GM18505 (cell line): ENCODE measurements around the gene MTHFR.
"Not testable (repeated sequence)": the region's sequence is repeated elsewhere in the genome, so short reads cannot be mapped to it uniquely, and the experiment has no call there.

Experiments used
- ATAC-seq: cut with Tn5 transposase; IDR thresholded peaks from one replicate; pipeline ENCODE4 v1.9.1; 2021; ENCODE audit not compliant: unreplicated experiment
- POLR2A ChIP-seq: IDR thresholded peaks from 4 replicates; pipeline ENCODE4 v1.6.1; 2011; ENCODE audit warnings: borderline replicate concordance; ENCODE audit not compliant: insufficient read depth, insufficient read length; ENCODE audit errors: extremely low read depth

The MTHFR gene

DNA sequence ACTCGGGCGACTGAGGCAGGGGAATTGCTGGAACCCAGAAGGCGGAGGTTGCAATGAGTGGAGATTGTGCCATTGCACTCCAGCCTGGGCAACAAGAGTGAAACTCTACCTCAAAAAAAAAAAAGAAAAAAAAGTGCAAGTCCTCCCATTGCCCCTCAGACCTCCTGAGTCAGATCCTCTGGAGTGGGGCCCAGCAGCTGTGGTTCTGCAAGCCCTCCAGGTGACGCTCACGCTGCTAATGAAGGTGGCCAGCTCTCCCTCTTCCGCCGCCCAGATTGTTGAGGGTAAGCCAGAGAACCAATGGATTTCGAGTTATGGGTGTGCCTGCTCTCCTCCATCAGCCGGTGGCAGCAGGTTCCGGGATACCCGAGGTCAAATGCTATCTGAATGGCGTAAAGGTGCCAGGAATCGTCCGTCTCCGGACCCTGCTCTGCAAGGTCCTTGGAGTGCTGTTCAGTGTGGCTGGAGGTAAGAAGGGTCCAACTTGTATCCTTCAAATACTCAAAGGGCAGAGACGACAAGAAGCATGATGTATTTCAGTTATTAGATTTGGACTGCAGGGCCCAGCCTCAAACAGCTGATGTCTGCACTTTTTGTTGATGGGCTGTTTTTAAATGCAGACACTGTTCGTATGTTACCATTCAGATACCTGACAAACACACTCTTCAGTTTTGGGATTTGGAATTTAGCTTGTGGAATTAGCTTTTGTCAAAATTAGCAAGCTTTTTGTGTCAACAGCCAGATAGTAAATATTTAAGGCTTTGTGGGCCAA is 17.8 kb upstream of the MTHFR start:
- ATAC-seq: no peak
- TF ChIP-seq POLR2A: no peak

DNA sequence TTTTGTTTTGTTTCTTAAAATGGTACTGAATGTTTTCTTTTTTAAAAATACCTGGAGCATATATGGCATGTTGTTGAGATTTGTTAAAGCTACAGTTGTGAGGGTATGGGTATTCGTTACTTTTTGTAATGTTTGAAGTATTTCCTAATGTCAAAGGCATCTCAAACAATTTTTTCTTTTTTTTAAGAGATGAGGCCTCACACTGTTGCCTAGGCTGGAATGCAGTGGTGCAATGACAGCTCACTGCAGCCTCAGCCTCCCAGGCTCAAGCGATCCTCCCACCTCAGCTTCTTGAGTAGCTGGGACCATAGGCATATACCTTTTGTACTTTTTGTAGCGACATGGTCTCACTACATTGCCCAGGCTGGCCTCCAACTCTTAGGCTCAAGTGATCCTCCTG is 16.3 kb upstream of the MTHFR start:
- no peak for TF ChIP-seq POLR2A
- ATAC-seq: no peak

DNA sequence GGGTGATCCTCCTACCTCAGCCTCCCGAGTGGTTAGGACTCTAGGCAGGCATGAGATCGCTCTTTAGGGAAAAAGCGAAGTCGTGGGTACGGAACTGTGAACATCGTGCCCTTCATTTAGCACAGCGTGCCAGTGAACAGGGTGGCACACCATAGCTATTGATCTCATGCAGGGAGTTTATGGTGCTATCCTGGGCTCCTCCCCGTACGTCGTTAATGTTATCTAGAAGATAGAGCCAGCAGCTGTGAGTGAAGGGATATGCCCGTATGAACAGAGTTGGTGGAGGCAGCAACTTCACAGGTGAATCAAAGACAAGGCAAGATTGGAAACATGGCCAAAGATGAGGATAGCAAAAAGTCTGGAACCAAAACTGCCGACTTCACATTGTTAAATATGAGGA is 11.4 kb upstream of the MTHFR start:
- ATAC-seq: no peak
- no peak for TF ChIP-seq POLR2A

DNA sequence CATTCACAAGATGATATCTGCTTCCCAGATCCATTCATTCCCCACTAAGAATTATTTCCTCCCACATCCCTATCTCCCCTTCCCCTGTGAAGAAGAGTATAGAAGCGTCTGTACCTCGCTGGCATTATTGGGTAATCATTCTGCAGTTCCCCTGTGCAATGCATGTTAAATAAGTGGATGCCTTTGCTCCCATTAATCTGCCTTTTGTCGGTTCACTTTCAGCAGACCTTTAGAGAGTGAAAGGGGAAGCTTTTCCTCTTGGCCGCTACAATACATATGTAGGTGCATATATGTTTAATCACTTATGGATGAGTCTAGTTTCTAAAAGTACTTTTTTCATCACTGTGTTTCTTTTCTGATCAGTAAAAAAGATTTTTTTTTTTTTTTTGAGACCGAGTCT is 7.3 kb upstream of the MTHFR start:
- no peak for TF ChIP-seq POLR2A
- no peak for ATAC-seq

DNA sequence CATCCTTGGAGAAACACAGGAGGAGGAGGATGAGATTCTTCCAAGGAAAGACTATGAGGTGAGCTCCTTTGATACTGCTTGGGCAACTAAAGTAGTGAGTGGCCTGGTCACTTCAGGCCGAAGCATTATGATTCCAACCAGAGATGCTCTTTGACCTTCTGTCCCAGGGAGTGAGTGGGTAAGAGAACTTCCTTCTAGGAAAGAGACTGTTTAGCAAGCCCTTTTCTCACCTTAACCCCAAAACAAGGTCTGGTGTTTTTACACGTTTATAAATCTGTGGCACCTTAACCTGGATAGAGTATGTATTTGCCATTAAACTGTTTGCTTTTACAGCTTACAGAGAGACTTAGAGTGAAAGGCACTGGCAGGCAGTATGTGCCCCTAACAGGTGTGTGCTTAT is 1.4 kb upstream of the MTHFR start:
- no peak for TF ChIP-seq POLR2A
- ATAC-seq: no peak

DNA sequence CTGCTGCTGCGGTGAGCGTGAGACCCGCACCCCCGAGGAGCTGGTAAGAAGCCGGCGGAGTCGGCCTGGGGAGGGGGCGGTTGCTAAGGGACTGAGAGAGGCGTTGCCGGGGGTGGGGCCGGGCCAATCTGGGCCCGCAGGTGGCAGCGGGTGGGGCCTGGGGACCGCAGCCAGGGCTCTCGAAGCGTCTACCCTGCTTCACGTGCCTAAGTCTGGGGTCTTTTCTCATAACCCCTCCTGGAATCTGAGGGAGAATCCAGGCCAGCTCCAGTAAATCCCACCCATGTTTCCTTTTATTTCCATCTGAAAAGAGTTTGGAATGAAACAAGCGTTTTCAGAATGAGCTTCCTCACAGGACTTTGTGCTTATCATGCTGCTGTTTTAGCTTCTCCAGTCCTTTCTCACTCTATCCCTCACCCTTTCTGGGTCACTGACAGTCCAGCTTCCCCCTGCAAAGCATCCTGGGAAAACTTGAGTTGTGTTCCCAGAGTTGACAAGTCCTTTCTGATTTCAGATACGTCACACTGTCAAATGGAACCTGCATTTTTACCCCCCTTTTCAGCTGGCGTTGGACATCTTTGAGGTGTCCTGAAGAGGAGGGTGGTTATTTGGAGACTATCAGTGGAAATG is 658 bp upstream of the MTHFR start:
- TF ChIP-seq POLR2A: no peak
- peak; percentile 41 for ATAC-seq

DNA sequence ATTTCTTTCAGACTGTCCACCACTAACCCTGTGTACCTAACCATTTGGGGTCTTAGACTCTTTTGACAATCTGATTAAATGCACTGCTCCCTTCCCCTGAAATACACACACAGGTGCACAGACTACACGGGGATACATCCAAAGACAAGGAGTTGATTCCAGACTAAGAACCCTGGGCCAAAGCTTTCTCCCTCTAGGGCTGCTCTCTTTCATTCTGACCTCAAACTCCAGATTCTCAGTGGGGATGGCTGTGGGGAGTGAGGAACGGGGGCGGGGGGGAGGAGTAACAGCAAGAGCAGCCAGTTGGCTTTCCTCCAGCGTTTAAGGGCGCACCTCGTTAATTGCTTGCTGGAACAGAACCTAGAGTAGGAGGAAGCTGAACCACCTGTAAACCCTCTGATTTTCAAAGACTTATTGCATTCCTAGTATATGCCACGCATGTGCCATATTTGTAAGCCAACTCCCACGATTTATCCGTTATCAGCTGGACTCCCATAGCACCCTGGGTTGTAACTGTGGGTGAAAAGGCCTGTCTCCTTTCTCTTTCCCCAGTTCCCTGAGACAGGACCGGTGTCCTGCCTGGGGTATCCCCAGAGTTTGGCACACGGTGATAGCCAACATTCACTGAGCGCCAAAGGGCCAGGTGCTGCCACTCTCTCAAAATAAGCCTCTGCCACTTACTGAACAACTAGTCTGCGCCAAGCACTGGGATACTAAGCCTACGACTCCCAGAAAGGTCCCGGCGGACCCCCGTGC is 920 bp downstream of the MTHFR start:
- TF ChIP-seq POLR2A: no peak
- ATAC-seq: no peak

DNA sequence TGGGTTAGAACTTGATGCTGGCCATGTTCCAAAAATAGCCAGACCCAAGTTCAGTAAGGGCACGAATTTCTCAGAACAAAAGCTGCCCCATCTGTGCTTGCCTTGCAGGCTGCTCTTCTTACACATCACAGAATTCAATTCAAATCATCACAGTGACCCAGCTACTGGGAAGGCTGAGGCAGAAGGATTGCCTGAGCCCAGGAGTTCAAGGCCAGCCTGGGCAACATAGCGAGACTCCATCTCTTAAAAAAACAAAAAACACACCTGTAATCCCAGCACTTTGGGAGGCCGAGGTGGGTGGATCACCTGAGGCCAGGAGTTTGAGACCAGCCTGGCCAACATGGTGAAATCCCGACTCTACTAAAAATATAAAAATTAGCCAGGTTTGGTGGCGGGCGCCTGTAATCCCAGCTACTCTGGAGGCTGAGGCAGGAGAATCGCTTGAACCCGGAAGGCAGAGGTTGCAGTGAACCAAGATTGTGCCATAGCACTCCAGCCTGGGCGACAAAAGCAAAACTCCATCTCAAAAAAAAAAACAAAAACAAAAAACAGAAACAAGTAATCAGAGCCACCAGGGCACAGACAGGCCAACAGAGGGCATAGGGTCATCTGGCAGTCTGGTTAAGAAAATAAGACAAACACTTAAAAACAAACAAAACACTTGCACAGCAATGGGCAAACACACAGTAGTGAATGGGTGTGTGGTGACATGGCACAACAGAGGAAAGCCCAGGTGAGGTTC is 1.7 kb downstream of the MTHFR start:
- not testable (repeated sequence) for ATAC-seq

DNA sequence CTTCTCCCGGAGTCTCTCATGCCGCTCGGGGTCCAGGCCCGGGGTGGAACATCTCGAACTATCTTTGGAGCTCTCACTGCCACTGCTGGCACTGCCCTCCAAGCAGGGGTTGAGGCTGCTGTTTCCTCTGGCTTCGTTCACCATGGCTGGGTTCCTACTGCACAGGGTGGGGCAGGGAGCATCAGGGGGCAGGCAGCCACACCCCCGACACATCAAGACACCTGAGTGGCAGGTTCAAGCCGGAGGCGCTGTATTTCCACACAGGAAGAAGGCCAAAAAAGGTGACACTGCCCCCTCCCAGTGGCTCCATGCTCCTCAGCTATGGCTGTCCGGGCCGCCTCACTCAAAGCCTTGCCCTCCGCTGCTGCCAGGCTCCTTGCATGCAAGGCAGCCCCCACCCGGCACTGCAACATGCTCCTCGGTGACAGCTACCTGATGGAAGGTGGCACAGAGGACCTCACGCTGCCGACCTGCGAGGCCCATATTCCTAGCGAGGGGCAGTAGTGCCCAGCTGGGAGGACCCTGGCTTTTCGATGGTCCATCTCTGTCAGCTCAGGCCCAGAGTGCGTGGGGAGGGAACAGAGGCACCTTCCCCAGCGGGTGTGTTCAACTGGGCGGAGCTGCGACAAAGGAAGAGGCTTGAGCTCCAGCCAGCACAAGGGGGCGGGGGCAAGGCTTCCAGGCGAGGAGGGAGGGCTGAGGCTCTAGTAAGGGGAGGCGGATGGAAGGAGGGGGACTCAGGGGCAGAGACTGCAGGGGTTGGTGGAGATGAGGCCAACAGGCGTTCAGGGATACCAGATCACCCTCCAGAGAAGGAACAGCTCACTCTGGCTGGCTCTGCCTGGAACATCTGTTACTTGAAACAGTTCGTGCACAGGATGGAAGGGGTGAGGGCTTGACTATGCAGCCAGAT is 2.5 kb downstream of the MTHFR start:
- ATAC-seq: no peak
- peak; percentile 44 for TF ChIP-seq POLR2A

DNA sequence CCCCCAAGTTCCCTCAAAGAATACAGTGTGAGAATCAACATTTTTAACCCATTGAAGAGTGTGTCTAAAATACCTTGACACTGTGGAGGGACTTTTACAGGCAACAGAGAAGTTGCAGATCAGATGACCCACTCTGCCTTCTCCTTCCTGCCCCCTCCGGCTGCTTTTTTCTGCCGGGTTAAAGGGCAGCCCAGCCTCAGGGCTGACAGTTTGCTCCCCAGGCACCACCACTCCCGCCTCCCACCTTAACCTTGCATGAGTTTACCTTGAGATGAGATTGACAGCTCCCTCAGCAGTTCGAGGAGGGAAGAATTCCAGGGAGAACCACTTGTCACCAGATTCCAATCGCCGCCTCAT is 3.2 kb downstream of the MTHFR start:
- no peak for ATAC-seq
- TF ChIP-seq POLR2A: no peak

DNA sequence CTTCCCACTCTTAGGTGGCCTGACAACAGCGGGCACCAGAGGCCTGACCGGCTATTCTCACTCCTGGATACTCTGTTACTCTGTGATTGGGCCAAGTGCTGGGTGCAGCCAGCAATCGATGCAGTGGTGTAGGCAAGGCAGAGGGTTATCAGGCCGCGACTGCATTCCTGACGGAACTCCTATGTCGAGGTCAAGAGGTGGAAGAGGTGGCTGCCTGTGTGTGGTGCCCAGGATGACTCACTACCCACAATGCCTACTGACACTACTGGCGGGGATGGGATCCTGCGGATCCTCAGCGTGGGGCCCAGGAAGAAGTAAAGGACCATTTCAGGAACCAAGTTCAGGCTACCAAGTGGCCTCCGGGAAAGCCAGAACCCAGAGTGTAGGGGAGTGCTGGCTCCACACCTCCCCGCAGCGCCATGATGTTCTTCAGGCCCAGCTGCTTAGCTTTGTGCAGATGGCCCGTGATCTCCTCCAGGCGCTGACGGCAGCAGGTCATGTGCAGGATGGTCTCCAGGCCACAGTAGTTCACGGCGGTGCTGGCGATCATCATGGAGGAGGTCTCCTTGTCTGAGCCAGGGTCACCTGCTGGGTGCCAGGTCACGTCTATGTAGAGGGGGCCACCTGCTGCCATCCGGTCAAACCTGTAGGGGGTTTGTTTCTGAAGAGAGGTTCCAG is 4.9 kb downstream of the MTHFR start:
- TF ChIP-seq POLR2A: no peak

DNA sequence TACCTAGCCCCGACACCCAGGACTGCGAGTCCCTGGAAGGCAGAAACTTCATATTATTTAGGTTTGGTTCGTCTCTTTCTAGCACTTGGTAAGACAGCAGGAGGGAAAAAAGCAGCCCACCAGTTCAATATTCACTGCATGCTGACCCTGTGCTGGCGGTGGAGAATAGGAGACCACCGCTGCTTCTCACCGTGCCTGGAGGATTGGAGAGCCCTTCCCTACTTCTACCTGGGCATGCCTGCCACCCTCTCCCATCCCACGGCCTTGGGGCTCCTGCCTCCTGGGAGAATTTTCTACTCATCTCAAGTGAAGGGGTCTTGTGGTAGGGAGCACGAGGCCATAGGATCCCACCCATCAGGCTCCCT is 5.4 kb downstream of the MTHFR start:
- TF ChIP-seq POLR2A: no peak
- no peak for ATAC-seq

More for the DNA sequence above, 4.9 kb downstream of the MTHFR start:
- ATAC-seq: no peak

DNA sequence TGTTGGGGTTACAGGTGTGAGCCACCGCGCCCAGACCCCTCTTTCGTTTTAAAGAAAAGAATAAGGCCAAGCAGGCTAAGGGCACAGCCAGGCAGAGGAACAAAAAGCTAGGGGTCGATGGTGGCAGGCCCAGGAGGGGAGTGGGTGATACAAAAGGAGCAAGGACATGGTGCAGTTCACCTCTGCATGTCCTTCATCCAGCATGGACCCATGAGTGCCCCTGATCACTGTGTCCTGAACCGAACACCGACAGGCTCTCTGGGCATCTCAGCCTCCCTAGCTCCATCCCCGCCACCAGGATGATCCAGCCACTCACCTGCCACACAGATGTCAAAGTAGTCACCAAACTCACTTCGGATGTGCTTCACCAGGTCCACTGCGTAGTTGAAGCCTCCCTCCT is 5.9 kb downstream of the MTHFR start:
- TF ChIP-seq POLR2A: no peak
- no peak for ATAC-seq

DNA sequence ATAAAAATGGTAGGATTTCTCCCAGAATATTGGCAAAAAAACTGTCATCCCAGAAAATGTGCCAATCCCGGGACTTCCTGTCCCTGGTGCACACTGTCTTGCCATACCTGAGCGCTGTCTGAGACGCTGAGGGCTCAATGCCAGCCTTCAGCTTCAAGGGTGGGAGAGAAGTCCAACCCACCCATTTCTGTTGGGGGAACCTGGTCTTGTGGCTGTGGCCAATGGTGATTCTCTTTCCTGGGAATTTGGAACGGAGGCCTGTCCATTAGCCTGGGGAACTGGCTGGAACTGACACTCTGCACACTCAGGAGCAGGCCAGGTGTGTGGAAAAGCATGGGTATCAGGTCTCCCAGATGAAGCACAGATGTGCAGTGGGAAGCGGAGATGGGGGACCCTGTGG is 6.7 kb downstream of the MTHFR start:
- TF ChIP-seq POLR2A: no peak
- ATAC-seq: no peak
